Suprapubic skin (tissue), 4 donors: Measurements from ENCODE around the gene ZNF664.

Experiments
- EP300 ChIP-seq: sonication (generic); formaldehyde crosslinking; IDR thresholded peaks from one replicate; pipeline ENCODE4 v1.6.1; 2017; ENCODE audit warnings: antibody characterized with exemption
- POLR2A ChIP-seq, 2 donors: fragments of 450-650 bp; IDR thresholded peaks; one replicate each; pipeline ENCODE4 v1.6.1; 2017; ENCODE audit warnings: antibody characterized with exemption in 2 of 2, mild to moderate bottlenecking in 2 of 2, moderate library complexity in 2 of 2
- POLR2AphosphoS5 ChIP-seq, 3 donors: sonication (generic); formaldehyde crosslinking; IDR thresholded peaks; one replicate each; pipeline ENCODE4 v1.6.1; 2017; ENCODE audit warnings: antibody characterized with exemption in 3 of 3
- TF ChIP-seq, protein P1 (sequence below), 2 donors: fragments of 200-600 bp in 1 of 2; fragments of 450-650 bp in 1 of 2; sonication (generic) in 1 of 2; IDR thresholded peaks; one replicate each; pipeline ENCODE4 v1.5.1; 2016 to 2019; ENCODE audit warnings: antibody characterized with exemption in 2 of 2, mild to moderate bottlenecking in 1 of 2, moderate library complexity in 1 of 2

DNA sequence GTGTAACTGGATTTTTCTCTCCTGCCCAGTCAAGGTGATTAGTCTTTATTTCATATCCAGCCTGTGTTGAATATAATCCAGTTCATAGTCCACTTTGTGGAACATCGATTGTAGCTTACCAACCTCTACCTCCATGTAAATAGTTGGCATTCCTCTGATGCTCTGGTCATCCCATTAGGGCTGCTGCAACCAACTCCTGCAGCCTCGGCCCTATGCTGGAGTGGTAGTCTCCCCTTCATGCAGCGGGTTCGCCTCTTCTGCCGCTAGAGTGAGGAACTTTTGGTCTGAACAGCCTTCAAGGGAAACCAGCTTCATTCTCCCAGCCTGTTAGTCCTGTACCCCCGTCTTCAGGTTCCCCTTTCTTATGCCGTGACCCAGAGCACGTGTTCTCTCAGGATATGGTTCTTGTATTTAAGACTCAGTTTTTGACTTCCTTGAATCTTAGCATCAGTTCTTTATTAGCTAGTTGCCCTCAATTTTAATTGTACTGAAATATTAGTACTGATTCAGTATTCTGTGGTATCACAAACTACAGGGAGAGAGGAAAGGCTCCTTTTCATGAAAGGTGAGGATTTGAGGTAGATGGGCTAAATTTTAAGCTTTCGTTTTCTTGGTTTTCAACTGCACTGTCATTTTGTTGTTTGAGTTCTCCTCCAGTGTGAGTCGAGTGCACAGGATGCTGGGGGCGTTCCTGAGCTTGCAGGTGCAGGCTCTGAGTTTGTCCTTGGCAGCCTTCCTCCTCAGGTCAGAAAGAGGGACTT is 33.2 kb downstream of the ZNF664 start:
- TF ChIP-seq POLR2AphosphoS5 (IDR thresholded peaks at IDR 0.05) (no peak), POLR2A (IDR thresholded peaks at IDR 0.05) (no peak), EP300 (no peak)
- TF ChIP-seq, protein P1, sequence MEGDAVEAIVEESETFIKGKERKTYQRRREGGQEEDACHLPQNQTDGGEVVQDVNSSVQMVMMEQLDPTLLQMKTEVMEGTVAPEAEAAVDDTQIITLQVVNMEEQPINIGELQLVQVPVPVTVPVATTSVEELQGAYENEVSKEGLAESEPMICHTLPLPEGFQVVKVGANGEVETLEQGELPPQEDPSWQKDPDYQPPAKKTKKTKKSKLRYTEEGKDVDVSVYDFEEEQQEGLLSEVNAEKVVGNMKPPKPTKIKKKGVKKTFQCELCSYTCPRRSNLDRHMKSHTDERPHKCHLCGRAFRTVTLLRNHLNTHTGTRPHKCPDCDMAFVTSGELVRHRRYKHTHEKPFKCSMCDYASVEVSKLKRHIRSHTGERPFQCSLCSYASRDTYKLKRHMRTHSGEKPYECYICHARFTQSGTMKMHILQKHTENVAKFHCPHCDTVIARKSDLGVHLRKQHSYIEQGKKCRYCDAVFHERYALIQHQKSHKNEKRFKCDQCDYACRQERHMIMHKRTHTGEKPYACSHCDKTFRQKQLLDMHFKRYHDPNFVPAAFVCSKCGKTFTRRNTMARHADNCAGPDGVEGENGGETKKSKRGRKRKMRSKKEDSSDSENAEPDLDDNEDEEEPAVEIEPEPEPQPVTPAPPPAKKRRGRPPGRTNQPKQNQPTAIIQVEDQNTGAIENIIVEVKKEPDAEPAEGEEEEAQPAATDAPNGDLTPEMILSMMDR (IDR thresholded peaks at IDR 0.05), result no peak
